ENCODE results near the gene ALG1. TPM values are rescaled to one million over a fixed set of nuclear protein-coding genes. Genes with fewer than 3 reads are reported as not detected.

The ALG1 gene
- total and polyA plus RNA-seq, 2 of the 13 experiments (the other 11 are each of a cell fraction or from before 2014, with no cell fraction given), result 43.3 to 75.6 TPM

DNA sequence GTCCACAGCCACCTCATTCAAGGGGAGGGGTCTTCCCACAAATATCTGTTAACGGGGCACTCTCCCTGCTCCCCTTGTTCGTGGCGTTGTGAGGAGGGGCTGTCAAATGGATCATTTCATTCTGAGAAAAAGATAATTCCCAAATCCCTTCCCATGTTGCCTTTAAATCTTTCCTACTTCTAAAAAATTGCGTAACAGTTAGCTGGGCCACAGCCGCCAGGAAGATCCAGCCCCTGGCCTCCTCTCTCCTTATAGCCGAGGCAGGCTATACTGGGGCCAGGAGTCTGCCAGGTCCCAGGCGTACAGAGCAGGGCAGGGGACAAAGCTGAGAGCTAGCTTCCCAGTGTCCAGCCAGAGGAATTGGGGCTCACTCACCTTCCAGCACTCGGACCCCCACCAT is 6.3 kb upstream of the ALG1 start:
- Histone ChIP-seq H2AFZ (ENCODE audit: low read length) (peak overlapping the region; percentile 18), H4K20me1 (ENCODE audit: insufficient read depth, low read length) (no peaks in the 10 kb centered on the region), H3K36me3 (replicated peaks in 1 of 2; ENCODE audit: control insufficient read depth in 1 of 2, insufficient read depth in 2 of 2, low read length in 2 of 2) (no peaks in the 10 kb centered on the region), H3K79me2 (ENCODE audit: insufficient read depth, low read length) (no peaks in the 10 kb centered on the region), H3K27me3 (ENCODE audit: control insufficient read depth in 1 of 2, insufficient read depth in 2 of 2, low read length in 2 of 2) (peaks cover 0 to 21% of the 10 kb centered on the region in 2 experiments; a peak in 2 of 5 replicates), H3K9ac (ENCODE audit: insufficient read depth, low read depth, low read length) (peak overlapping the region; percentile 39), H3K27ac (ENCODE audit: extremely low read length, insufficient read depth, low read length) (no peak overlapping the region), H3K4me1 (ENCODE audit: insufficient read depth, low read length) (peaks cover 21% of the 10 kb centered on the region), H3K4me3 (replicated peaks in 1 of 3; ENCODE audit: insufficient read depth in 1 of 3, low read depth in 2 of 3, low read length in 3 of 3) (peak overlapping the region in 2 of 3 experiments; percentile 7 to 63; a peak in 2 of 6 replicates), H3K9me3 (ENCODE audit: low read length) (no peaks in the 10 kb centered on the region), H3K4me2 (ENCODE audit: low read depth, low read length) (peak overlapping the region; percentile 76)
- ChIA-PET CTCF (ENCODE audit: low intra/inter-chr PET ratio, low total read pairs) (no interaction called here), POLR2A (interaction anchor here (0.8 to 1.1 kb wide), 2 partner anchors 29 to 31 kb away, joined by 3 to 4 read pairs; partner anchors contain the start of gene NAGPA)
- 34% methylated on average over 8 of the region's 8 CpGs for WGBS (ENCODE audit: low lambda C conversion rate)
- intact Hi-C loops (cut with micrococcal nuclease; ENCODE audit: unreplicated experiment), result no loop called here
- FAIRE-seq (no peak), DNase-seq (ENCODE audit: low spot score) (no peak), ATAC-seq (peak; percentile 72)
- no TSS peak for BruUV-seq (replicated peaks)
- in situ Hi-C loops (cut with HindIII; ENCODE audit: extremely low pct_ligation_motif_present, low pct_unique_long_range_greater_than_20kb), result no loop called here
- TF ChIP-seq CEBPB (IDR thresholded peaks at IDR 0.05; ENCODE audit: borderline replicate concordance, low read depth, low read length) (peak; percentile 94), CENPT (CRISPR knock-in tag; IDR thresholded peaks at IDR 0.05; ENCODE audit: low read depth) (no peak), ZNF317 (CRISPR knock-in tag; IDR thresholded peaks at IDR 0.05) (no peak), CEBPG (CRISPR knock-in tag; IDR thresholded peaks at IDR 0.05) (peak; percentile 88), ZNF563 (CRISPR knock-in tag; IDR thresholded peaks at IDR 0.05) (0 out of 2 replicates have a peak, but pooled peaks have one; percentile 23), MTF2 (CRISPR knock-in tag; IDR thresholded peaks at IDR 0.05; ENCODE audit: borderline replicate concordance) (peak; percentile 44; the same call in 1 of the 2 replicates), ZNF557 (CRISPR knock-in tag; IDR thresholded peaks at IDR 0.05) (no peak), NR1H2 (CRISPR knock-in tag; IDR thresholded peaks at IDR 0.05; ENCODE audit: borderline replicate concordance, low read depth) (no peak), NFKBIZ (CRISPR knock-in tag; IDR thresholded peaks at IDR 0.05) (no peak)
- TF ChIP-seq, protein P1, sequence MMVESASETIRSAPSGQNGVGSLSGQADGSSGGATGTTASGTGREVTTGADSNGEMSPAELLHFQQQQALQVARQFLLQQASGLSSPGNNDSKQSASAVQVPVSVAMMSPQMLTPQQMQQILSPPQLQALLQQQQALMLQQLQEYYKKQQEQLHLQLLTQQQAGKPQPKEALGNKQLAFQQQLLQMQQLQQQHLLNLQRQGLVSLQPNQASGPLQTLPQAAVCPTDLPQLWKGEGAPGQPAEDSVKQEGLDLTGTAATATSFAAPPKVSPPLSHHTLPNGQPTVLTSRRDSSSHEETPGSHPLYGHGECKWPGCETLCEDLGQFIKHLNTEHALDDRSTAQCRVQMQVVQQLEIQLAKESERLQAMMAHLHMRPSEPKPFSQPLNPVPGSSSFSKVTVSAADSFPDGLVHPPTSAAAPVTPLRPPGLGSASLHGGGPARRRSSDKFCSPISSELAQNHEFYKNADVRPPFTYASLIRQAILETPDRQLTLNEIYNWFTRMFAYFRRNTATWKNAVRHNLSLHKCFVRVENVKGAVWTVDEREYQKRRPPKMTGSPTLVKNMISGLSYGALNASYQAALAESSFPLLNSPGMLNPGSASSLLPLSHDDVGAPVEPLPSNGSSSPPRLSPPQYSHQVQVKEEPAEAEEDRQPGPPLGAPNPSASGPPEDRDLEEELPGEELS (CRISPR knock-in tag; IDR thresholded peaks at IDR 0.05), result no peak
- TF ChIP-seq, protein P2, sequence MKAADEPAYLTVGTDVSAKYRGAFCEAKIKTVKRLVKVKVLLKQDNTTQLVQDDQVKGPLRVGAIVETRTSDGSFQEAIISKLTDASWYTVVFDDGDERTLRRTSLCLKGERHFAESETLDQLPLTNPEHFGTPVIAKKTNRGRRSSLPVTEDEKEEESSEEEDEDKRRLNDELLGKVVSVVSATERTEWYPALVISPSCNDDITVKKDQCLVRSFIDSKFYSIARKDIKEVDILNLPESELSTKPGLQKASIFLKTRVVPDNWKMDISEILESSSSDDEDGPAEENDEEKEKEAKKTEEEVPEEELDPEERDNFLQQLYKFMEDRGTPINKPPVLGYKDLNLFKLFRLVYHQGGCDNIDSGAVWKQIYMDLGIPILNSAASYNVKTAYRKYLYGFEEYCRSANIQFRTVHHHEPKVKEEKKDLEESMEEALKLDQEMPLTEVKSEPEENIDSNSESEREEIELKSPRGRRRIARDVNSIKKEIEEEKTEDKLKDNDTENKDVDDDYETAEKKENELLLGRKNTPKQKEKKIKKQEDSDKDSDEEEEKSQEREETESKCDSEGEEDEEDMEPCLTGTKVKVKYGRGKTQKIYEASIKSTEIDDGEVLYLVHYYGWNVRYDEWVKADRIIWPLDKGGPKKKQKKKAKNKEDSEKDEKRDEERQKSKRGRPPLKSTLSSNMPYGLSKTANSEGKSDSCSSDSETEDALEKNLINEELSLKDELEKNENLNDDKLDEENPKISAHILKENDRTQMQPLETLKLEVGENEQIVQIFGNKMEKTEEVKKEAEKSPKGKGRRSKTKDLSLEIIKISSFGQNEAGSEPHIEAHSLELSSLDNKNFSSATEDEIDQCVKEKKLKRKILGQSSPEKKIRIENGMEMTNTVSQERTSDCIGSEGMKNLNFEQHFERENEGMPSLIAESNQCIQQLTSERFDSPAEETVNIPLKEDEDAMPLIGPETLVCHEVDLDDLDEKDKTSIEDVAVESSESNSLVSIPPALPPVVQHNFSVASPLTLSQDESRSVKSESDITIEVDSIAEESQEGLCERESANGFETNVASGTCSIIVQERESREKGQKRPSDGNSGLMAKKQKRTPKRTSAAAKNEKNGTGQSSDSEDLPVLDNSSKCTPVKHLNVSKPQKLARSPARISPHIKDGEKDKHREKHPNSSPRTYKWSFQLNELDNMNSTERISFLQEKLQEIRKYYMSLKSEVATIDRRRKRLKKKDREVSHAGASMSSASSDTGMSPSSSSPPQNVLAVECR (CRISPR knock-in tag; IDR thresholded peaks at IDR 0.05; ENCODE audit: borderline replicate concordance), result peak; percentile 48; the same call in 1 of the 2 replicates
- TF ChIP-seq, protein P3, sequence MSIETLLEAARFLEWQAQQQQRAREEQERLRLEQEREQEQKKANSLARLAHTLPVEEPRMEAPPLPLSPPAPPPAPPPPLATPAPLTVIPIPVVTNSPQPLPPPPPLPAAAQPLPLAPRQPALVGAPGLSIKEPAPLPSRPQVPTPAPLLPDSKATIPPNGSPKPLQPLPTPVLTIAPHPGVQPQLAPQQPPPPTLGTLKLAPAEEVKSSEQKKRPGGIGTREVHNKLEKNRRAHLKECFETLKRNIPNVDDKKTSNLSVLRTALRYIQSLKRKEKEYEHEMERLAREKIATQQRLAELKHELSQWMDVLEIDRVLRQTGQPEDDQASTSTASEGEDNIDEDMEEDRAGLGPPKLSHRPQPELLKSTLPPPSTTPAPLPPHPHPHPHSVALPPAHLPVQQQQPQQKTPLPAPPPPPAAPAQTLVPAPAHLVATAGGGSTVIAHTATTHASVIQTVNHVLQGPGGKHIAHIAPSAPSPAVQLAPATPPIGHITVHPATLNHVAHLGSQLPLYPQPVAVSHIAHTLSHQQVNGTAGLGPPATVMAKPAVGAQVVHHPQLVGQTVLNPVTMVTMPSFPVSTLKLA (IDR thresholded peaks at IDR 0.05), result no peak
- TF ChIP-seq, protein P4, sequence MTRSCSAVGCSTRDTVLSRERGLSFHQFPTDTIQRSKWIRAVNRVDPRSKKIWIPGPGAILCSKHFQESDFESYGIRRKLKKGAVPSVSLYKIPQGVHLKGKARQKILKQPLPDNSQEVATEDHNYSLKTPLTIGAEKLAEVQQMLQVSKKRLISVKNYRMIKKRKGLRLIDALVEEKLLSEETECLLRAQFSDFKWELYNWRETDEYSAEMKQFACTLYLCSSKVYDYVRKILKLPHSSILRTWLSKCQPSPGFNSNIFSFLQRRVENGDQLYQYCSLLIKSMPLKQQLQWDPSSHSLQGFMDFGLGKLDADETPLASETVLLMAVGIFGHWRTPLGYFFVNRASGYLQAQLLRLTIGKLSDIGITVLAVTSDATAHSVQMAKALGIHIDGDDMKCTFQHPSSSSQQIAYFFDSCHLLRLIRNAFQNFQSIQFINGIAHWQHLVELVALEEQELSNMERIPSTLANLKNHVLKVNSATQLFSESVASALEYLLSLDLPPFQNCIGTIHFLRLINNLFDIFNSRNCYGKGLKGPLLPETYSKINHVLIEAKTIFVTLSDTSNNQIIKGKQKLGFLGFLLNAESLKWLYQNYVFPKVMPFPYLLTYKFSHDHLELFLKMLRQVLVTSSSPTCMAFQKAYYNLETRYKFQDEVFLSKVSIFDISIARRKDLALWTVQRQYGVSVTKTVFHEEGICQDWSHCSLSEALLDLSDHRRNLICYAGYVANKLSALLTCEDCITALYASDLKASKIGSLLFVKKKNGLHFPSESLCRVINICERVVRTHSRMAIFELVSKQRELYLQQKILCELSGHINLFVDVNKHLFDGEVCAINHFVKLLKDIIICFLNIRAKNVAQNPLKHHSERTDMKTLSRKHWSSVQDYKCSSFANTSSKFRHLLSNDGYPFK (CRISPR knock-in tag; IDR thresholded peaks at IDR 0.05; ENCODE audit: borderline replicate concordance), result 0 out of 2 replicates have a peak, but pooled peaks have one; percentile 14
